Colonic mucosa (tissue), 4 donors: ENCODE measurements around the gene MAGI2. TPM values are rescaled to one million over a fixed set of nuclear protein-coding genes. Genes with fewer than 3 reads are reported as not detected.

Experiments
- DNase-seq: peaks from one replicate; pipeline ENCODE4 v3.0.0-alpha.2; 2020
- H3K27ac ChIP-seq: fragments of 200-600 bp; one replicate; pipeline ENCODE4 v1.8.0; 2021
- H3K27me3 ChIP-seq: fragments of 200-600 bp; one replicate; pipeline ENCODE4 v1.8.0; 2021
- H3K36me3 ChIP-seq: fragments of 200-600 bp; one replicate; pipeline ENCODE4 v1.8.0; 2021
- H3K4me1 ChIP-seq: fragments of 200-600 bp; one replicate; pipeline ENCODE4 v1.8.0; 2021; ENCODE audit warnings: mild to moderate bottlenecking
- H3K4me3 ChIP-seq: fragments of 200-600 bp; one replicate; pipeline ENCODE4 v1.8.0; 2021
- H3K9ac ChIP-seq, 2 donors: one replicate each; pipeline ENCODE4 v1.7.0; 2013; ENCODE audit warnings: control low read depth in 2 of 2, low read depth in 2 of 2, low read length in 2 of 2
- H3K9me3 ChIP-seq: fragments of 200-600 bp; one replicate; pipeline ENCODE4 v1.8.0; 2021
- CTCF ChIP-seq: fragments of 200-600 bp; IDR thresholded peaks from one replicate; pipeline ENCODE4 v1.8.0; 2022; ENCODE audit warnings: antibody characterized with exemption, mild to moderate bottlenecking
- intact Hi-C: fragments of 100-400 bp; cut with DNase I; formaldehyde crosslinking; loops from one replicate; pipeline ENCODE4 v1.14.1; 2022
- total RNA-seq, 2 donors: library from RNA; stranded (reverse); fragmentation: NEBNext Ultra II Directional in 1 of 2; extraction: Animal tissue kit (Norgen Biotek cat#: 25700) in 1 of 2; gene quantifications; one replicate each; pipeline ENCODE4 v1.2.1, GENCODE V29; 2021
- donor health status: healthy.
- donor health status: DM: no; HTN: no; CAD: no.
- donor health status: DM: no; HTN: no; CAD: no.

MAGI2 gene
- total RNA-seq, 2 donors from 2014 or later, result 1.1 to 2.4 TPM

- H3K9me3 ChIP-seq, result no peaks in the 10 kb centered on the region
- no peaks in the 10 kb centered on the region for H3K27me3 ChIP-seq
- TF ChIP-seq CTCF, result no peak
- H3K36me3 ChIP-seq, result no peaks in the 10 kb centered on the region
- H3K4me3 ChIP-seq, result no peak overlapping the region
- no peak overlapping the region for H3K27ac ChIP-seq
- no peaks in the 10 kb centered on the region for H3K4me1 ChIP-seq
- intact Hi-C loops, result no loop called here
- no peak overlapping the region for H3K9ac ChIP-seq
- no peak for DNase-seq
These were observed 226.4 kb downstream of the MAGI2 start for GRCh38 chr7:79227044-79227443.

GRCh38 chr7:79221211-79221610, 232.3 kb downstream of the MAGI2 start:
- intact Hi-C loops, result no loop called here
- H3K9me3 ChIP-seq, result no peaks in the 10 kb centered on the region
- H3K4me3 ChIP-seq, result no peak overlapping the region
- no peaks in the 10 kb centered on the region for H3K4me1 ChIP-seq
- DNase-seq, result peak; percentile 61
- no peaks in the 10 kb centered on the region for H3K27me3 ChIP-seq
- no peak for TF ChIP-seq CTCF
- no peaks in the 10 kb centered on the region for H3K36me3 ChIP-seq
- H3K9ac ChIP-seq, result no peak overlapping the region
- peak overlapping the region; percentile 30 for H3K27ac ChIP-seq

- Histone ChIP-seq H3K9me3 (no peaks in the 10 kb centered on the region), H3K4me1 (no peaks in the 10 kb centered on the region), H3K27ac (peak overlapping the region; percentile 39), H3K27me3 (no peaks in the 10 kb centered on the region), H3K4me3 (no peak overlapping the region), H3K9ac (peak overlapping the region in 1 of 2 donors; percentile 23), H3K36me3 (no peaks in the 10 kb centered on the region)
- no peak for TF ChIP-seq CTCF
- no peak for DNase-seq
- intact Hi-C loops, result no loop called here
These were observed 235.4 kb downstream of the MAGI2 start for GRCh38 chr7:79217976-79218626.

GRCh38 chr7:79217468-79217867, 236.0 kb downstream of the MAGI2 start:
- Histone ChIP-seq H3K36me3 (no peaks in the 10 kb centered on the region), H3K4me1 (no peaks in the 10 kb centered on the region), H3K9ac (no peak overlapping the region), H3K27ac (peak overlapping the region; percentile 39), H3K4me3 (no peak overlapping the region), H3K9me3 (no peaks in the 10 kb centered on the region), H3K27me3 (no peaks in the 10 kb centered on the region)
- no peak for TF ChIP-seq CTCF
- no peak for DNase-seq
- intact Hi-C loops, result no loop called here

GRCh38 chr7:79216236-79216635, 237.2 kb downstream of the MAGI2 start:
- intact Hi-C loops, result no loop called here
- no peaks in the 10 kb centered on the region for H3K4me1 ChIP-seq
- DNase-seq, result no peak
- H3K9ac ChIP-seq, result no peak overlapping the region
- H3K27ac ChIP-seq, result no peak overlapping the region
- H3K9me3 ChIP-seq, result no peaks in the 10 kb centered on the region
- no peak overlapping the region for H3K4me3 ChIP-seq
- TF ChIP-seq CTCF, result no peak
- H3K27me3 ChIP-seq, result no peaks in the 10 kb centered on the region
- no peaks in the 10 kb centered on the region for H3K36me3 ChIP-seq
